Breast epithelium (tissue), 4 donors: Measurements from ENCODE around the gene CDK14. TPM values are rescaled to one million over a fixed set of nuclear protein-coding genes. Genes with fewer than 3 reads are reported as not detected.

Experiments used
- DNase-seq, 2 donors: peaks; one replicate each; pipeline ENCODE4 v3.0.0-alpha.2; 2019; ENCODE audit warnings: low spot score in 2 of 2
- H3K27ac ChIP-seq, 2 donors: fragments of 200-600 bp; sonication (generic) in 1 of 2; one replicate each; pipeline ENCODE4 v1.5.1; 2016 to 2019; ENCODE audit warnings: mild to moderate bottlenecking in 1 of 2
- H3K27me3 ChIP-seq, 2 donors: fragments of 200-600 bp; sonication (generic) in 1 of 2; one replicate each; pipeline versions ENCODE4 v1.5.1 to v1.6.0; 2017 to 2019; ENCODE audit warnings: control low read depth in 1 of 2, mild to moderate bottlenecking in 1 of 2
- H3K36me3 ChIP-seq: fragments of 200-600 bp; one replicate; pipeline ENCODE4 v1.5.1; 2019
- H3K4me1 ChIP-seq, 2 donors: fragments of 200-600 bp; sonication (generic); one replicate each; pipeline ENCODE4 v1.5.1; 2016 to 2019; ENCODE audit warnings: control low read depth in 1 of 2
- H3K4me3 ChIP-seq, 3 donors: fragments of 200-600 bp; sonication (generic); 1 replicate in 2 of 3; 2 replicates in 1 of 3; pipeline ENCODE4 v1.5.1; 2016 to 2019; ENCODE audit warnings: mild to moderate bottlenecking in 3 of 3, moderate library complexity in 2 of 3
- H3K9me3 ChIP-seq, 2 donors: fragments of 200-600 bp; sonication (generic) in 1 of 2; one replicate each; pipeline ENCODE4 v1.5.1; 2016 to 2019; ENCODE audit warnings: control low read depth in 1 of 2
- CTCF ChIP-seq, 3 donors: fragments of 450-650 bp; IDR thresholded peaks; one replicate each; pipeline ENCODE4 v1.5.1; 2016 to 2017; ENCODE audit warnings: antibody characterized with exemption in 3 of 3, mild to moderate bottlenecking in 3 of 3, moderate library complexity in 3 of 3
- POLR2A ChIP-seq: fragments of 450-650 bp; IDR thresholded peaks from one replicate; pipeline ENCODE4 v1.6.1; 2016; ENCODE audit warnings: antibody characterized with exemption, mild to moderate bottlenecking, moderate library complexity
- POLR2AphosphoS5 ChIP-seq, 3 donors: sonication (generic); formaldehyde crosslinking; IDR thresholded peaks; one replicate each; pipeline ENCODE4 v1.6.1; 2017; ENCODE audit warnings: antibody characterized with exemption in 3 of 3
- intact Hi-C: fragments of 100-400 bp; cut with DNase I; formaldehyde crosslinking; loops from one replicate; pipeline ENCODE4 v1.15.1; 2023; ENCODE audit warnings: low total_unique reads
- total RNA-seq, 3 donors: library from RNA; depleted of rRNA; stranded (reverse); fragments of >200 nt; gene quantifications; one replicate each; pipeline ENCODE4 v1.1.0, GENCODE V29; 2016

CDK14 gene
- total RNA-seq, 3 donors from 2014 or later: 16.3 to 64.7 (median 29.8) TPM

- Histone ChIP-seq H3K4me3 (no peak overlapping the region), H3K36me3 (no peaks in the 10 kb centered on the region), H3K27me3 (no peaks in the 10 kb centered on the region), H3K4me1 (no peaks in the 10 kb centered on the region), H3K9me3 (no peaks in the 10 kb centered on the region), H3K27ac (no peak overlapping the region)
- no peak for TF ChIP-seq POLR2AphosphoS5 (IDR thresholded peaks at IDR 0.05)
- TF ChIP-seq POLR2A: no peak
- no peak for TF ChIP-seq CTCF (IDR thresholded peaks at IDR 0.05)
- intact Hi-C loops: no loop called here
- no peak for DNase-seq
Observed at GRCh38 chr7:90903841-90904240, 307.7 kb downstream of the CDK14 start.

DNA sequence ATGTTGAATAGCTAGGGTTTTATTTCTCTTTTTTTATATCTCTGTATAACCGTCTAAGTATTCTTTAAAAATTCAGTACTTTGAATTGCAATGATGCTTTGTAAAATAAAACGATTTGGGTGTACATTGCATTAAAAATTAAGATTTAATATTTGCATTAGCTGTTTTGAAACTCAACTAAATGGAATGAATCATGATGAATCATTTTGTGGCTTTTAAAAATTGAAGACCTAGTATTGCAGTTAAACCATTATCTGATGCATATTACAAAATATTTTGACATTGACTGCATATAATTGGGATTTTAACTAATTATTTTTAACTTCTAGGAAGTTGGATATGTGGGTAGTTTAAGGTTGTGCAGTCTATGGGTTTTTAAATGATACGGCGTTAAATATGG lies 314.0 kb downstream of the CDK14 start:
- Histone ChIP-seq H3K27me3 (no peaks in the 10 kb centered on the region), H3K9me3 (no peaks in the 10 kb centered on the region), H3K4me1 (no peaks in the 10 kb centered on the region), H3K36me3 (no peaks in the 10 kb centered on the region), H3K27ac (no peak overlapping the region), H3K4me3 (no peak overlapping the region)
- intact Hi-C loops: no loop called here
- no peak for TF ChIP-seq CTCF (IDR thresholded peaks at IDR 0.05)
- TF ChIP-seq POLR2A: no peak
- TF ChIP-seq POLR2AphosphoS5 (IDR thresholded peaks at IDR 0.05): no peak
- no peak for DNase-seq

DNA sequence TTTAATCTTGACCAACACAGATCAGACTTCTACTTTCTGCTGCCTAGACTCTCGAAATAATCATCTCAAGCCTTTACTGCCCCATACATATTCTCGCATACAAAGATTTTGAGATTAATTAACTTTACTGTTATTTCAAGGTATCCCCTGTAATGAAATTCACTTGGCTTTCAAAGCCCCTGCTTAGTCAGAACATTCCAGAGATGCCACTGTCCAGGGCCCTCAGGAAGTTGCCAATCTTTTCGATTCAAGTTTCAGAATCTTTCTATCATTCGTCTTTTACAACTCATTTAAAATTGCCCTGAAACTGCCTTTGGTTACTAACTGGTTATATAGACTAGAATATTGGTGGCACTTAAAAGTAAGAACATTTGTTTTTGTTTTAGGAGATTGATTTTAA lies 320.2 kb downstream of the CDK14 start:
- Histone ChIP-seq H3K27ac (no peak overlapping the region), H3K9me3 (no peaks in the 10 kb centered on the region), H3K4me1 (no peaks in the 10 kb centered on the region), H3K36me3 (no peaks in the 10 kb centered on the region), H3K4me3 (no peak overlapping the region), H3K27me3 (no peaks in the 10 kb centered on the region)
- no peak for DNase-seq
- TF ChIP-seq CTCF (IDR thresholded peaks at IDR 0.05) (no peak), POLR2A (no peak)
- intact Hi-C loops: no loop called here

DNA sequence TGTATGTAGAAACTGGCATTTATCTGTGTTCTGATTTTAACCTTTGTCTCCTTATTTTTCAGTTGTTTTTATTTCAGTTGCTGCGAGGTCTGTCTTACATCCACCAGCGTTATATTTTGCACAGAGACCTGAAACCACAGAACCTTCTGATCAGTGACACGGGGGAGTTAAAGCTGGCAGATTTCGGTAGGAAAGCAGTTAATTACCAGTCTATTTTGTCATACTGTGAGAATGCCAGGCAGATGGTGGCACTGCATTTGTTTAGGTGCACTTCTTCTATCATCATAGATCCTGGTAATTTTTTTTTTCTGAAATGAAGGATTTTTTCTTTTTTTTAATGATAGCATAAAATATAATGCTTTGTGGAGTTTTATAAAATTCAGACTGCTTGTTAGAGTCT lies 321.4 kb downstream of the CDK14 start:
- Histone ChIP-seq H3K9me3 (no peaks in the 10 kb centered on the region), H3K27me3 (no peaks in the 10 kb centered on the region), H3K4me3 (no peak overlapping the region), H3K4me1 (no peaks in the 10 kb centered on the region), H3K27ac (no peak overlapping the region), H3K36me3 (no peaks in the 10 kb centered on the region)
- DNase-seq: no peak
- no peak for TF ChIP-seq POLR2AphosphoS5 (IDR thresholded peaks at IDR 0.05)
- TF ChIP-seq CTCF (IDR thresholded peaks at IDR 0.05): no peak
- TF ChIP-seq POLR2A: no peak
- intact Hi-C loops: no loop called here

DNA sequence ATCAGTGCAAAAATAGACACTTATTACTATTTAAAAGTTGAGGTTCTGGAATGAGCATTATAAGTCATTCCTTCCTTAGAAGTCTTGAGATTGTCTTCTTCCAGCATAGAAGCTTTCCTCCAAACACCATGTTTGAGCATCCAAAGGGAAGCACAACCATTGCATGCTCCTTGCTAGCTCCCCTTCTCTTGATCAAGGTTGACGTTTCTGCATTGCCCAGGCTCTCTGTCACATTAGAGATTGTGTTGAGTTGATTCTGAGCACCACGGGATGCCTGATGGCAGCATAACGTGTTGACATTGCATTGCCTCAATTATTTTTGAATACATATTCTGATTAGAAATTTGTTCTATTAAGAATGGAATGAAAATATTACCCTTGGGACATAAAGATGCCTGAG lies 322.2 kb downstream of the CDK14 start:
- intact Hi-C loops: no loop called here
- Histone ChIP-seq H3K27ac (no peak overlapping the region), H3K4me3 (no peak overlapping the region), H3K9me3 (no peaks in the 10 kb centered on the region), H3K36me3 (no peaks in the 10 kb centered on the region), H3K4me1 (no peaks in the 10 kb centered on the region), H3K27me3 (no peaks in the 10 kb centered on the region)
- no peak for TF ChIP-seq POLR2AphosphoS5 (IDR thresholded peaks at IDR 0.05)
- TF ChIP-seq POLR2A: no peak
- no peak for TF ChIP-seq CTCF (IDR thresholded peaks at IDR 0.05)
- DNase-seq: no peak
